Kasumi-1 (cell line): ENCODE results near the gene HRC.
"Not testable (repeated sequence)": the region's sequence is repeated elsewhere in the genome, so short reads cannot be mapped to it uniquely, and the experiment has no call there.

Experiments used
- DNase-seq, 2 experiments: peaks; one replicate each; lab custom pipeline; 2025; lab: John Stamatoyannopoulos, UW

Gene HRC

GRCh38 chr19:49160450-49161189 is 5.4 kb upstream of the HRC start:
- no peak for DNase-seq

GRCh38 chr19:49157445-49158224 is 2.4 kb upstream of the HRC start, which contains the start of gene TRPM4:
Gene TRPM4, plus strand, starts transcription at chr19:49157792. Its CDS starts 75 bp downstream, at chr19:49157867.
- DNase-seq: peak; percentile 63 to 74

GRCh38 chr19:49155820-49156346 is 687 bp upstream of the HRC start:
- DNase-seq: no peak

GRCh38 chr19:49154279-49154678 is 917 bp downstream of the HRC start:
- no peak for DNase-seq

- no peak for DNase-seq
These were observed 1.9 kb downstream of the HRC start for GRCh38 chr19:49153167-49153809.

GRCh38 chr19:49152119-49152550 is 3.1 kb downstream of the HRC start:
- no peak for DNase-seq

GRCh38 chr19:49151267-49152118 is 3.7 kb downstream of the HRC start:
- no peak for DNase-seq

- no peak for DNase-seq
These were observed 4.3 kb downstream of the HRC start for GRCh38 chr19:49150944-49151243.

- peak; percentile 74 for DNase-seq
These were observed 4.9 kb downstream of the HRC start for GRCh38 chr19:49150106-49150943.

GRCh38 chr19:49149652-49150105 is 5.5 kb downstream of the HRC start:
- DNase-seq: peak; percentile 52 to 63

GRCh38 chr19:49148784-49149651 is 6.2 kb downstream of the HRC start:
- DNase-seq: peak; percentile 92 to 95

GRCh38 chr19:49148044-49148682 is 7.0 kb downstream of the HRC start:
- DNase-seq: no peak

- not testable (repeated sequence) for DNase-seq
These were observed 8.8 kb downstream of the HRC start for GRCh38 chr19:49146408-49146770.

GRCh38 chr19:49145573-49146407 is 9.4 kb downstream of the HRC start:
- DNase-seq: peak; percentile 83

GRCh38 chr19:49142866-49143335 is 12.3 kb downstream of the HRC start:
- no peak for DNase-seq

- DNase-seq: no peak
These were observed 13.8 kb downstream of the HRC start for GRCh38 chr19:49141352-49141751.

GRCh38 chr19:49140951-49141350 is 14.2 kb downstream of the HRC start:
- no peak for DNase-seq

- no peak for DNase-seq
These were observed 18.4 kb downstream of the HRC start for GRCh38 chr19:49136771-49137171.
